T-helper 17 cell (primary cell): Measurements from ENCODE around the gene BOLA2B. TPM values are rescaled to one million over a fixed set of nuclear protein-coding genes. Genes with fewer than 3 reads are reported as not detected.

Experiments used
- ATAC-seq: fragments of 150-1000 bp; cut with Tn5 transposase; 2 replicates; pipeline ENCODE4 v1.10.0; 2021; ENCODE audit warnings: mild to moderate bottlenecking, moderate library complexity
- DNase-seq, 3 donors: peaks; one replicate each; pipeline versions ENCODE4 v3.0.0 to v3.0.0-alpha.2; 2020 to 2021
- H3K9me3 ChIP-seq: one replicate; pipeline ENCODE4 v1.7.0; 2013; ENCODE audit warnings: low read length, mild to moderate bottlenecking; ENCODE audit not compliant: control insufficient read depth, poor library complexity, severe bottlenecking
- H3K27ac Mint-ChIP-seq: one replicate; pipeline ENCODE4 v1.8.0; 2022; ENCODE audit warnings: mild to moderate bottlenecking, moderate library complexity, mixed read lengths
- H3K27me3 Mint-ChIP-seq: one replicate; pipeline ENCODE4 v1.8.0; 2022; ENCODE audit warnings: mixed read lengths
- H3K36me3 Mint-ChIP-seq: one replicate; pipeline ENCODE4 v1.8.0; 2022; ENCODE audit warnings: low read depth, mixed read lengths
- H3K4me1 Mint-ChIP-seq: one replicate; pipeline ENCODE4 v1.8.0; 2022; ENCODE audit warnings: mild to moderate bottlenecking, mixed read lengths
- H3K4me3 Mint-ChIP-seq: one replicate; pipeline ENCODE4 v1.8.0; 2022; ENCODE audit warnings: mild to moderate bottlenecking, moderate library complexity, mixed read lengths
- total RNA-seq, 4 donors: library from RNA in 2 of 4; stranded (reverse) in 2 of 4; gene quantifications; one replicate each; pipeline ENCODE4 v1.2.3 and lab custom pipeline; 2022 to 2026

BOLA2B gene
- total RNA-seq, 2 donors from 2014 or later, result 60.7 to 78.7 TPM

- Mint-ChIP-seq H3K36me3 (peaks cover 15% of the 10 kb centered on the region), H3K27me3 (no peaks in the 10 kb centered on the region), H3K4me3 (peak overlapping the region; percentile 99), H3K27ac (peak overlapping the region; percentile 98), H3K4me1 (peaks cover 27% of the 10 kb centered on the region)
- no peak for ATAC-seq
- H3K9me3 ChIP-seq, result no peaks in the 10 kb centered on the region
- no peak for DNase-seq
Observed at GRCh38 chr16:30187971-30188561, 5.4 kb downstream of the BOLA2B start.

GRCh38 chr16:30187556-30187865, 6.0 kb downstream of the BOLA2B start:
- ATAC-seq, result no peak
- Mint-ChIP-seq H3K36me3 (peaks cover 15% of the 10 kb centered on the region), H3K4me1 (peaks cover 28% of the 10 kb centered on the region)

GRCh38 chr16:30186782-30187555, 6.5 kb downstream of the BOLA2B start:
- Mint-ChIP-seq H3K27me3 (no peaks in the 10 kb centered on the region), H3K36me3 (peaks cover 15% of the 10 kb centered on the region)
- peak; percentile 18 for ATAC-seq

More at GRCh38 chr16:30187556-30187865, 6.0 kb downstream of the BOLA2B start:
- Mint-ChIP-seq H3K27ac (peak overlapping the region; percentile 98), H3K4me3 (peak overlapping the region; percentile 99), H3K27me3 (no peaks in the 10 kb centered on the region)
- H3K9me3 ChIP-seq, result no peaks in the 10 kb centered on the region
- no peak for DNase-seq

GRCh38 chr16:30186444-30186781, 7.1 kb downstream of the BOLA2B start:
- Mint-ChIP-seq H3K27me3 (no peaks in the 10 kb centered on the region), H3K27ac (peak overlapping the region; percentile 98), H3K4me3 (peak overlapping the region; percentile 99), H3K4me1 (peaks cover 35% of the 10 kb centered on the region), H3K36me3 (peaks cover 15% of the 10 kb centered on the region)
- peak in 1 of 3 donors; percentile 6 for DNase-seq
- no peaks in the 10 kb centered on the region for H3K9me3 ChIP-seq
- ATAC-seq, result no peak

More at GRCh38 chr16:30186782-30187555, 6.5 kb downstream of the BOLA2B start:
- no peaks in the 10 kb centered on the region for H3K9me3 ChIP-seq
- Mint-ChIP-seq H3K4me3 (peak overlapping the region; percentile 99), H3K27ac (peak overlapping the region; percentile 98), H3K4me1 (peaks cover 34% of the 10 kb centered on the region)
- peak; percentile 77 to 92 (median 81) for DNase-seq

- ATAC-seq (peak; percentile 58), DNase-seq (peak; percentile 61 to 72 (median 62))
- H3K36me3 Mint-ChIP-seq, result peaks cover 15% of the 10 kb centered on the region
- H3K27ac Mint-ChIP-seq, result peak overlapping the region; percentile 98
- H3K9me3 ChIP-seq, result no peaks in the 10 kb centered on the region
- no peaks in the 10 kb centered on the region for H3K27me3 Mint-ChIP-seq
- H3K4me3 Mint-ChIP-seq, result peak overlapping the region; percentile 99
- peaks cover 35% of the 10 kb centered on the region for H3K4me1 Mint-ChIP-seq
Observed at GRCh38 chr16:30185683-30186421, 7.6 kb downstream of the BOLA2B start.

GRCh38 chr16:30184891-30185682, 8.4 kb downstream of the BOLA2B start:
- Mint-ChIP-seq H3K36me3 (peaks cover 15% of the 10 kb centered on the region), H3K27me3 (no peaks in the 10 kb centered on the region), H3K27ac (peak overlapping the region; percentile 98), H3K4me1 (peaks cover 35% of the 10 kb centered on the region), H3K4me3 (peak overlapping the region; percentile 99)
- ATAC-seq (peak; percentile 1), DNase-seq (peak in 1 of 3 donors; percentile 9)
- H3K9me3 ChIP-seq, result no peaks in the 10 kb centered on the region

- H3K4me1 Mint-ChIP-seq, result peaks cover 35% of the 10 kb centered on the region
- peak overlapping the region; percentile 99 for H3K4me3 Mint-ChIP-seq
- H3K27me3 Mint-ChIP-seq, result no peaks in the 10 kb centered on the region
- peak; percentile 62 for ATAC-seq
- peaks cover 15% of the 10 kb centered on the region for H3K36me3 Mint-ChIP-seq
- no peaks in the 10 kb centered on the region for H3K9me3 ChIP-seq
- peak overlapping the region; percentile 98 for H3K27ac Mint-ChIP-seq
- DNase-seq, result peak; percentile 53 to 69 (median 68)
Observed at GRCh38 chr16:30184096-30184890, 9.2 kb downstream of the BOLA2B start.

- Mint-ChIP-seq H3K27me3 (no peaks in the 10 kb centered on the region), H3K4me3 (peak within 1 kb of the TSS; percentile 99), H3K4me1 (peaks cover 35% of the 10 kb centered on the region), H3K27ac (peak within 1 kb of the TSS; percentile 98), H3K36me3 (peaks cover 15% of the 10 kb centered on the region)
- H3K9me3 ChIP-seq, result no peaks in the 10 kb centered on the region
- peak; percentile 70 to 79 (median 76) for DNase-seq
- ATAC-seq, result peak; percentile 63
Observed at GRCh38 chr16:30183233-30184095, 10.0 kb downstream of the BOLA2B start, which contains the start of gene CORO1A. Gene CORO1A (plus strand): TSS chr16:30183602. CDS start chr16:30185210, 1,608 bp downstream.

- DNase-seq (no peak), ATAC-seq (no peak)
- peaks cover 18% of the 10 kb centered on the region for H3K4me1 Mint-ChIP-seq
- H3K27ac Mint-ChIP-seq, result peak overlapping the region; percentile 8
- no peaks in the 10 kb centered on the region for H3K9me3 ChIP-seq
- no peaks in the 10 kb centered on the region for H3K27me3 Mint-ChIP-seq
- no peak overlapping the region for H3K4me3 Mint-ChIP-seq
- peaks cover 10% of the 10 kb centered on the region for H3K36me3 Mint-ChIP-seq
Observed at GRCh38 chr16:30180741-30181140, 12.7 kb downstream of the BOLA2B start.

GRCh38 chr16:30179931-30180330, 13.5 kb downstream of the BOLA2B start:
- DNase-seq (no peak), ATAC-seq (no peak)
- no peaks in the 10 kb centered on the region for H3K27me3 Mint-ChIP-seq
- peaks cover 14% of the 10 kb centered on the region for H3K4me1 Mint-ChIP-seq
- peaks cover 9% of the 10 kb centered on the region for H3K36me3 Mint-ChIP-seq
- no peaks in the 10 kb centered on the region for H3K9me3 ChIP-seq
- H3K27ac Mint-ChIP-seq, result no peak overlapping the region
- no peak overlapping the region for H3K4me3 Mint-ChIP-seq

- no peaks in the 10 kb centered on the region for H3K9me3 ChIP-seq
- H3K27me3 Mint-ChIP-seq, result no peaks in the 10 kb centered on the region
Observed at GRCh38 chr16:30179195-30179594, 14.3 kb downstream of the BOLA2B start.

More at GRCh38 chr16:30179195-30179594, 14.3 kb downstream of the BOLA2B start:
- Mint-ChIP-seq H3K36me3 (peaks cover 2% of the 10 kb centered on the region), H3K27ac (no peak overlapping the region), H3K4me3 (no peak overlapping the region), H3K4me1 (peaks cover 10% of the 10 kb centered on the region)
- ATAC-seq (no peak), DNase-seq (no peak)
